ENCODE data around the gene NPPB.
A peak's percentile ranks its signal among the peaks of the same experiment; 100 is the strongest.

The NPPB gene

DNA sequence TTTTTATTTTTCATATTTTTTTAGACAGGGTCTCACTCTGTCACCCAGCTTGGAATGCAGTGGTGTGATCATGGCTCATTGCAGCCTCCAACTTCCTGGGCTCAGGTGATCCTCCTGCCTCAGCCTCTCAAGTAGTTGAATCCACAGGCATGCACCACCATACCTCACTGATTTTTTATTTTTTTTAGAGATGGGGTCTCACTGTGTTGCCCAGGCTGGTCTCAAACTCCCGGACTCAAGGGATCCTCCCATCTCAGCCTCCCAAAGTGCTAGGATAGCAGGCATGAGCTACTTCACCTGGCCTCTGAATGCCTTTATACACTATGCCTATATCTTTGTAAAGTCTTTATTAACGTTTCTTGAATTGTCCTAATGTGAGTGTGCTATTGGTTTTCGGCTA, 10.4 kb upstream of the NPPB start:
- H3K36me3 ChIP-seq: no peaks in the 10 kb centered on the region
- H3K27me3 ChIP-seq (ENCODE audit: insufficient read depth, low read depth, severe bottlenecking): no peaks in the 10 kb centered on the region
- TF ChIP-seq, protein P1, sequence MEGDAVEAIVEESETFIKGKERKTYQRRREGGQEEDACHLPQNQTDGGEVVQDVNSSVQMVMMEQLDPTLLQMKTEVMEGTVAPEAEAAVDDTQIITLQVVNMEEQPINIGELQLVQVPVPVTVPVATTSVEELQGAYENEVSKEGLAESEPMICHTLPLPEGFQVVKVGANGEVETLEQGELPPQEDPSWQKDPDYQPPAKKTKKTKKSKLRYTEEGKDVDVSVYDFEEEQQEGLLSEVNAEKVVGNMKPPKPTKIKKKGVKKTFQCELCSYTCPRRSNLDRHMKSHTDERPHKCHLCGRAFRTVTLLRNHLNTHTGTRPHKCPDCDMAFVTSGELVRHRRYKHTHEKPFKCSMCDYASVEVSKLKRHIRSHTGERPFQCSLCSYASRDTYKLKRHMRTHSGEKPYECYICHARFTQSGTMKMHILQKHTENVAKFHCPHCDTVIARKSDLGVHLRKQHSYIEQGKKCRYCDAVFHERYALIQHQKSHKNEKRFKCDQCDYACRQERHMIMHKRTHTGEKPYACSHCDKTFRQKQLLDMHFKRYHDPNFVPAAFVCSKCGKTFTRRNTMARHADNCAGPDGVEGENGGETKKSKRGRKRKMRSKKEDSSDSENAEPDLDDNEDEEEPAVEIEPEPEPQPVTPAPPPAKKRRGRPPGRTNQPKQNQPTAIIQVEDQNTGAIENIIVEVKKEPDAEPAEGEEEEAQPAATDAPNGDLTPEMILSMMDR (IDR thresholded peaks at IDR 0.05; ENCODE audit: low read depth, low read length): no peak
- H3K4me3 ChIP-seq (ENCODE audit: low read depth, low read length): no peak overlapping the region
- no peak overlapping the region for H3K27ac ChIP-seq
- no peaks in the 10 kb centered on the region for H3K9me3 ChIP-seq (ENCODE audit: severe bottlenecking)
- DNase-seq: no peak

DNA sequence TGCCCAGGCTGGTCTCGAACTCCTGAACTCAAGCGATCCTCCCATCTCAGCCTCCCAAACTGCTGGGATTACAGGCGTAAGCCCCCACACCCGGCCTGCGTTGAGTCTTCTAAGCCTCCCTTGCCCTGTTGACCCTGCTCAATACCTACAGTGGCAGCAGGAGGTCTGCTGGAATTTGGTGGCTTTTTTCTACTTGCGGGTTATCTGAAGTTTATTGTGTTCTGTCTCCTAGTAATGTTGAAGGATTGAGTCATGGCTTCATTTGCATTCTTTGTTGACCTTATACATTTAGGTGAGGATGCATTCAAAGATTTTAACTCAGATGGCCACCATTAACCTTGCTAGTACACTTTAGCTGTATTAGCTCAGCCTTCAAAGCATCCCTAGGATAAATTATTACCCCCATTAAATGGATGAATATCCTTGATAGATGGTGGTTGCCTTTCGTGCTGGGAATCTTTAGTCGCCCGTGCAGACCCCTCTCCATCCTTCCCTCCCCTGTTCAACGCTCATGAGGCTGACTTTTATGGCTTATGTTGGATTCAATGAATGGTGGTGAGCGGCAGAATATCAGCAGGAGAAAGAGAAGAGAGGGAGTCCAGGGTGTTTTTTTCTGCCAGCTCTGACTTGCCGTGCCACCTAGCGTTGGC, 9.7 kb upstream of the NPPB start:
- no peaks in the 10 kb centered on the region for H3K27me3 ChIP-seq (ENCODE audit: insufficient read depth, low read depth, severe bottlenecking)
- no peaks in the 10 kb centered on the region for H3K9me3 ChIP-seq (ENCODE audit: severe bottlenecking)
- H3K27ac ChIP-seq: no peak overlapping the region
- TF ChIP-seq, protein P1 (IDR thresholded peaks at IDR 0.05; ENCODE audit: low read depth, low read length): no peak
- H3K36me3 ChIP-seq: no peaks in the 10 kb centered on the region
- DNase-seq: no peak
- H3K4me3 ChIP-seq (ENCODE audit: low read depth, low read length): no peak overlapping the region

DNA sequence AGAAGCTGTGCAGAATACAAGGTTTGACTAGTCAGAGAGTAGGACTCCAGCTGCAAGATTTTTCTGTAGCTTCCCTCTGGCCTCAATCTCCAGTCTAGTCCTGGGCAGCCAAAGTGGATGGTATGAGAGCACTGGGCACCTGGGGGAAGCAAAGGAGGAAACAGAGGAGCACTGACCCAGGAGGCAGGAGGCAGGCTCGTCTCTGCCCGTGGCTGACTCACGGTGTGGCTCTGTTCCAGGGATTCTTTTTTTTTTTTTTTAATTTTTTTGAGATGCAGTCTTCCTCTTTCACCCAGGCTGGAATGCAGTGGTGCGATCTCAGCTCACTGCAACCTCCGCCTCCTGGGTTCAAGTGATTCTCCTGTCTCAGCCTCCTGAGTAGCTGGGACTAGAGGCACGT, 4.1 kb upstream of the NPPB start:
- H3K4me3 ChIP-seq (ENCODE audit: low read depth, low read length): no peak overlapping the region
- TF ChIP-seq, protein P1 (IDR thresholded peaks at IDR 0.05; ENCODE audit: low read depth, low read length): no peak
- H3K27me3 ChIP-seq (ENCODE audit: insufficient read depth, low read depth, severe bottlenecking): no peaks in the 10 kb centered on the region
- H3K27ac ChIP-seq: no peak overlapping the region
- H3K9me3 ChIP-seq (ENCODE audit: severe bottlenecking): no peaks in the 10 kb centered on the region
- no peaks in the 10 kb centered on the region for H3K36me3 ChIP-seq
- no peak for DNase-seq

DNA sequence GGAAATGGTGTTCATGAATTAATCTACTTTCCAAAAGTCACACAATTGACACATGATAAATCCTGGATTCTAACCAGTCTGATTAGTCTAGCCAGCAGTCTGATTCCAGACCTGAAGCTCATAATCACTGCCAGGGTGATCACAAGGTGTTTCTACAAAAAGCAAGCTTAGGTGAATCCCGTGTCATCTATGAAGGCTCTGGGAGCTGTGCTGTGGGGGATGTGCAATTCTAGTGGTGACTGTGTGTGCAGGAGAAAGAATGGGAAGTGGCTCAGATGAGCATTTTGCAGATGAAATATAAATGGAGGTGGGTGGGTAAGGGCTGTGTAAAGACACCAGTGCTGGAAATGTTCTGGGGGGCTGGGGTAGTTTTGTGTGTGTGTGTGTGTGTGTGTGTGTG, 1.8 kb upstream of the NPPB start:
- H3K9me3 ChIP-seq (ENCODE audit: severe bottlenecking): no peaks in the 10 kb centered on the region
- TF ChIP-seq, protein P1 (IDR thresholded peaks at IDR 0.05; ENCODE audit: low read depth, low read length): no peak
- no peaks in the 10 kb centered on the region for H3K27me3 ChIP-seq (ENCODE audit: insufficient read depth, low read depth, severe bottlenecking)
- H3K27ac ChIP-seq: peak overlapping the region; percentile 72
- DNase-seq: peak; percentile 65
- H3K4me3 ChIP-seq (ENCODE audit: low read depth, low read length): no peak overlapping the region
- H3K36me3 ChIP-seq: no peaks in the 10 kb centered on the region

DNA sequence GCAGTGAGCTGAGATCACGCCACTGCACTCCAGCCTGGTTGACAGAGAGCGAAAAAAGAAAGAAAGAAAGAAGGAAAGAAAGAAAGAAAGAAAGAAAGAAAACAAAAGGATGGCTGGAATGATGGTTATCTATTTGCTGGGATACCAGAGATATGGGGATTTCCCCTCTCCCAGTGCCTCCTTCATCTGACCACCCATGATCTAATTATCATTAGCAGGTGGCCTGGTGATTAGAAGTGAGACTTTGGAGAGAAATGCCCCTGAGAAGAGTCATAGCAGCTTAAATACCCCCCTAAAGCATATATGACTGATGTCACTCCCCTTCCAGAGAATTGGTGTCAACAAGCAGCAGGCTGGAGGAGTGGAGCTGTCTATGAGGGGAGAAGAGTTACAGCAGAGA, 1.3 kb upstream of the NPPB start:
- H3K27me3 ChIP-seq (ENCODE audit: insufficient read depth, low read depth, severe bottlenecking): no peaks in the 10 kb centered on the region
- no peaks in the 10 kb centered on the region for H3K9me3 ChIP-seq (ENCODE audit: severe bottlenecking)
- H3K27ac ChIP-seq: peak overlapping the region; percentile 72
- no peak overlapping the region for H3K4me3 ChIP-seq (ENCODE audit: low read depth, low read length)
- no peak for DNase-seq
- TF ChIP-seq, protein P1 (IDR thresholded peaks at IDR 0.05; ENCODE audit: low read depth, low read length): no peak
- no peaks in the 10 kb centered on the region for H3K36me3 ChIP-seq

All from WERI-Rb-1 (cell line).